GM12864 (cell line): Measurements from ENCODE around the gene GALNT12.

Source experiments
- DNase-seq: peaks from one replicate; pipeline ENCODE4 v3.0.0-alpha.2; 2011; ENCODE audit warnings: low read depth
- H3K4me3 ChIP-seq: 2 replicates; pipeline ENCODE4 v1.5.1; 2011; ENCODE audit warnings: mild to moderate bottlenecking, low read depth, low read length, control low read depth
- TF ChIP-seq, protein P1 (sequence below): IDR thresholded peaks from 2 replicates; pipeline ENCODE4 v1.5.1; 2011; ENCODE audit warnings: low read depth, mild to moderate bottlenecking, moderate library complexity, low read length, control low read depth, inconsistent platforms; ENCODE audit errors: missing control alignments

Gene GALNT12

GRCh38 chr9:98807070-98807813 is at the start of gene GALNT12:
Gene GALNT12, plus strand, starts transcription at chr9:98807670. Its CDS starts 29 bp downstream, at chr9:98807699.
- TF ChIP-seq, protein P1, sequence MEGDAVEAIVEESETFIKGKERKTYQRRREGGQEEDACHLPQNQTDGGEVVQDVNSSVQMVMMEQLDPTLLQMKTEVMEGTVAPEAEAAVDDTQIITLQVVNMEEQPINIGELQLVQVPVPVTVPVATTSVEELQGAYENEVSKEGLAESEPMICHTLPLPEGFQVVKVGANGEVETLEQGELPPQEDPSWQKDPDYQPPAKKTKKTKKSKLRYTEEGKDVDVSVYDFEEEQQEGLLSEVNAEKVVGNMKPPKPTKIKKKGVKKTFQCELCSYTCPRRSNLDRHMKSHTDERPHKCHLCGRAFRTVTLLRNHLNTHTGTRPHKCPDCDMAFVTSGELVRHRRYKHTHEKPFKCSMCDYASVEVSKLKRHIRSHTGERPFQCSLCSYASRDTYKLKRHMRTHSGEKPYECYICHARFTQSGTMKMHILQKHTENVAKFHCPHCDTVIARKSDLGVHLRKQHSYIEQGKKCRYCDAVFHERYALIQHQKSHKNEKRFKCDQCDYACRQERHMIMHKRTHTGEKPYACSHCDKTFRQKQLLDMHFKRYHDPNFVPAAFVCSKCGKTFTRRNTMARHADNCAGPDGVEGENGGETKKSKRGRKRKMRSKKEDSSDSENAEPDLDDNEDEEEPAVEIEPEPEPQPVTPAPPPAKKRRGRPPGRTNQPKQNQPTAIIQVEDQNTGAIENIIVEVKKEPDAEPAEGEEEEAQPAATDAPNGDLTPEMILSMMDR: no peak
- H3K4me3 ChIP-seq: peak within 1 kb of the TSS; percentile 63
- no peak for DNase-seq

DNA sequence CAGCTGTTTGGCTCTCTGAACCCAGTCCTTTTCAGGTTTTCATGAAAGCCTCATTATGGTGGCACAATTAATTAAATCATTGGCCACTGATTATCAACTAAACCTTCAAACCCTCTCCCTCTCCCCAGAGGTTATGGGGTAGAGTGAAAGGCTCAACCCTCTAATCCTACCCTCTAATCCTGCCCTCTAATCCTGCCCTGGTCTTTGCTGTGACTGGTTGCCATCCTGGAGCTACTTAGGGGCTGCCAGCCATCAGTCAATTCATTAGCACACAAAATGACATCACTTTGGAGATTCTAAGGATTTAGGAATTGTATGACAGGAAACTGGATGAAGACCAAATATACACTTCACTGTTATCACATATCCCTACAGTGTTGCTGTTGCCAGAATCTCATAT is 47.2 kb upstream of the GALNT12 start:
- no peak for DNase-seq
- no peak overlapping the region for H3K4me3 ChIP-seq
- TF ChIP-seq, protein P1: no peak

- DNase-seq: no peak
- TF ChIP-seq, protein P1: no peak
- H3K4me3 ChIP-seq: no peak overlapping the region
These were observed 43.3 kb upstream of the GALNT12 start for GRCh38 chr9:98763986-98764745.

- H3K4me3 ChIP-seq: no peak overlapping the region
- TF ChIP-seq, protein P1: no peak
- no peak for DNase-seq
These were observed 42.2 kb upstream of the GALNT12 start for GRCh38 chr9:98765256-98765655.

- TF ChIP-seq, protein P1: no peak
- DNase-seq: no peak
- H3K4me3 ChIP-seq: no peak overlapping the region
These were observed 40.9 kb upstream of the GALNT12 start for GRCh38 chr9:98766586-98766985.

DNA sequence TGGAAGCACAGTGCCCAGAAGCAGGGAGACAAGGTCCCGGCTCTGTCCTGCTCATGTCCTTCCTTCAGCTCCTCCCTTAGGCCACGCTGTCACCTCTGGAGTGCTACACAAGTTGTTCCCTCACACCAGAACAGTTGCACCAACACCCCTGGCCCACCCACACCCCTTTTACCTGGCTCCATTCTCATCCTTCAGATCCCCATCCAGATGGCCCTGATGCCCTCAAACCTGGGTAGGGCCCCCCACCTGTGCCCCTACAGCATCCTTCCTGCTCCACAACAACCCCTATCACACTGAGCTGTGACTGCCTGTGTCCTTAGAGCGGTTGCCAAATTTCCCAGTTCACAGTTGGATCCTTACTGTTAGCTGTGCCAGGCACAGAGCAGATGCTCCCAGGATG is 40.3 kb upstream of the GALNT12 start:
- DNase-seq: no peak
- no peak overlapping the region for H3K4me3 ChIP-seq
- TF ChIP-seq, protein P1: no peak

GRCh38 chr9:98767915-98768314 is 39.6 kb upstream of the GALNT12 start:
- TF ChIP-seq, protein P1: no peak
- H3K4me3 ChIP-seq: no peak overlapping the region
- no peak for DNase-seq
